Measurements from ENCODE around the gene CCDC178. TPM values are rescaled to one million over a fixed set of nuclear protein-coding genes. Genes with fewer than 3 reads are reported as not detected.
A peak's percentile ranks its signal among the peaks of the same experiment; 100 is the strongest.

CCDC178 gene
- polyA plus RNA-seq, 1 experiment: not detected

DNA sequence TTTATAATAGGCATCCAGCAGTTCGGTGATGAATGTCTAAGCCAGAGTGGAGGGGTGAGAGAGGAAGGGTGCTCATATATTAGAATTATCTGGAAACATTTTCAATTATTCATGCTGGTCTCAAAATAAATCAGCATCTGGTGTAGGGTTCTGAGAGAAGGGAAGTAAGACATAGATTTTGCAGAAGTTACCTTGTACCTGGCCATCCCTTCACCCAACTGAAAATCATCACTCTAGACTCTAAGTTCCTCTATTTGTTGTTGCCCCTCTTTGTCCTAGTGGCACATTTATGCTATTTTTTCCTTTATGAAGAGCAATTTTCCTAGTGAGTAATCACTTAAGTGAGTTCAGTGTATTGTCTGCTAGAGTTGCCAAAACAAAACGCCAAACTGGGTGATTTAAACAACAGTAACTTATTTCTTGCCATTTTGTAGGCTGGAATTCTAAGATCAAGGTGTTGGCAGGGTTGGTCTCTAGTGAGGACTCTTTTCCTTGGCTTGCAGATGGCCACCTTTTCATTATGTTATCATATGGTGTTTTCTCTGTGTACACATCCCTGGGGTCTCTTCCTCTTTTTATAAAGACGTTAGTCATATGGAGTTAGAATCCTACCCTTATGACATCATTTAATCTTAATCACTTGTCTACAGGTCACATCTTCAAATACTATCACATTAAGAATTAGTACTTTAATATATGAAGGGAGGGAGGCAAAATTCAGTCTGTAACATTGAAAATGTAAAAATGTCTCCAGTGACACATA, 537.8 kb downstream of the CCDC178 start:
- no peak for DNase-seq (ENCODE audit: low read depth, low spot score)
- ChIA-PET CTCF (no interaction called here), POLR2A (no interaction called here)
- Histone ChIP-seq H3K9me3 (ENCODE audit: control insufficient read depth, insufficient read depth, low read length) (no peaks in the 10 kb centered on the region), H3K27ac (ENCODE audit: low read depth, low read length) (no peak overlapping the region), H3K27me3 (ENCODE audit: control insufficient read depth, insufficient read depth, low read length) (peaks cover 2% of the 10 kb centered on the region), H3K4me3 (ENCODE audit: low read depth, low read length) (no peak overlapping the region)
- TF ChIP-seq, protein P1, sequence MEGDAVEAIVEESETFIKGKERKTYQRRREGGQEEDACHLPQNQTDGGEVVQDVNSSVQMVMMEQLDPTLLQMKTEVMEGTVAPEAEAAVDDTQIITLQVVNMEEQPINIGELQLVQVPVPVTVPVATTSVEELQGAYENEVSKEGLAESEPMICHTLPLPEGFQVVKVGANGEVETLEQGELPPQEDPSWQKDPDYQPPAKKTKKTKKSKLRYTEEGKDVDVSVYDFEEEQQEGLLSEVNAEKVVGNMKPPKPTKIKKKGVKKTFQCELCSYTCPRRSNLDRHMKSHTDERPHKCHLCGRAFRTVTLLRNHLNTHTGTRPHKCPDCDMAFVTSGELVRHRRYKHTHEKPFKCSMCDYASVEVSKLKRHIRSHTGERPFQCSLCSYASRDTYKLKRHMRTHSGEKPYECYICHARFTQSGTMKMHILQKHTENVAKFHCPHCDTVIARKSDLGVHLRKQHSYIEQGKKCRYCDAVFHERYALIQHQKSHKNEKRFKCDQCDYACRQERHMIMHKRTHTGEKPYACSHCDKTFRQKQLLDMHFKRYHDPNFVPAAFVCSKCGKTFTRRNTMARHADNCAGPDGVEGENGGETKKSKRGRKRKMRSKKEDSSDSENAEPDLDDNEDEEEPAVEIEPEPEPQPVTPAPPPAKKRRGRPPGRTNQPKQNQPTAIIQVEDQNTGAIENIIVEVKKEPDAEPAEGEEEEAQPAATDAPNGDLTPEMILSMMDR (IDR thresholded peaks at IDR 0.05; ENCODE audit: low read depth, low read length): no peak

GRCh38 chr18:32899819-32900218, 540.7 kb downstream of the CCDC178 start:
- ChIA-PET POLR2A (no interaction called here), CTCF (no interaction called here)
- TF ChIP-seq, protein P1 (IDR thresholded peaks at IDR 0.05; ENCODE audit: low read depth, low read length): peak; percentile 30; the same call in 1 of the 2 replicates
- no peak overlapping the region for H3K27ac ChIP-seq (ENCODE audit: low read depth, low read length)
- no peak for DNase-seq (ENCODE audit: low read depth, low spot score)
- H3K27me3 ChIP-seq (ENCODE audit: control insufficient read depth, insufficient read depth, low read length): peaks cover 2% of the 10 kb centered on the region
- H3K4me3 ChIP-seq (ENCODE audit: low read depth, low read length): no peak overlapping the region
- H3K9me3 ChIP-seq (ENCODE audit: control insufficient read depth, insufficient read depth, low read length): no peaks in the 10 kb centered on the region

GRCh38 chr18:32896776-32897547, 543.6 kb downstream of the CCDC178 start:
- Histone ChIP-seq H3K27ac (ENCODE audit: low read depth, low read length) (no peak overlapping the region), H3K9me3 (ENCODE audit: control insufficient read depth, insufficient read depth, low read length) (no peaks in the 10 kb centered on the region), H3K4me3 (ENCODE audit: low read depth, low read length) (no peak overlapping the region), H3K27me3 (ENCODE audit: control insufficient read depth, insufficient read depth, low read length) (no peaks in the 10 kb centered on the region)
- DNase-seq (ENCODE audit: low read depth, low spot score): no peak
- CTCF ChIA-PET: no interaction called here
- TF ChIP-seq, protein P1 (IDR thresholded peaks at IDR 0.05; ENCODE audit: low read depth, low read length): no peak
- POLR2A ChIA-PET: no interaction called here

DNA sequence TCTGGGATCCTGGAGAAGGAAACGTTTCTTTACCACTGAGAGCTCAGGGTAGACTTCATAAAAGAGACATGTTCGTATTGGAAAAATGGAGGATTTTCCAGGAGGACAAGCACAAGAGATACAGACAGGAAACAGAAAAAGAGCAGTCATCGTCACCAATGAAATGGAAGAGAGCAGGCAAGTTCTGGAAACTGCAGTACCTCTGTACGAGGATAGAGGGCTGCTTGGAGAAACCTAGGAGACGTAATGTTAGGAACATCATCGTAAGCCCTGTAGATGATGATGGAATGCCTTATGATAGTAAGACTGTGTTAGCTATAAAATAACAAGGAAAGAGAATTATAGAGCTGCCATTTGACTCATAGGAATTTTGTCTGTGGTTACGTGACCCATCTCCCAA, 546.6 kb downstream of the CCDC178 start:
- TF ChIP-seq, protein P1 (IDR thresholded peaks at IDR 0.05; ENCODE audit: low read depth, low read length): peak; percentile 38; the same call in 1 of the 2 replicates
- no peaks in the 10 kb centered on the region for H3K9me3 ChIP-seq (ENCODE audit: control insufficient read depth, insufficient read depth, low read length)
- ChIA-PET POLR2A (no interaction called here), CTCF (no interaction called here)
- H3K27ac ChIP-seq (ENCODE audit: low read depth, low read length): no peak overlapping the region
- no peak overlapping the region for H3K4me3 ChIP-seq (ENCODE audit: low read depth, low read length)
- H3K27me3 ChIP-seq (ENCODE audit: control insufficient read depth, insufficient read depth, low read length): no peaks in the 10 kb centered on the region
- DNase-seq (ENCODE audit: low read depth, low spot score): no peak

- H3K27ac ChIP-seq (ENCODE audit: low read depth, low read length): no peak overlapping the region
- CTCF ChIA-PET: no interaction called here
- POLR2A ChIA-PET: no interaction called here
- no peak for DNase-seq (ENCODE audit: low read depth, low spot score)
- no peak overlapping the region for H3K4me3 ChIP-seq (ENCODE audit: low read depth, low read length)
- no peaks in the 10 kb centered on the region for H3K9me3 ChIP-seq (ENCODE audit: control insufficient read depth, insufficient read depth, low read length)
- TF ChIP-seq, protein P1 (IDR thresholded peaks at IDR 0.05; ENCODE audit: low read depth, low read length): no peak
- H3K27me3 ChIP-seq (ENCODE audit: control insufficient read depth, insufficient read depth, low read length): no peaks in the 10 kb centered on the region
Measured at GRCh38 chr18:32891797-32892196, 548.7 kb downstream of the CCDC178 start.

All from AG04450 (cell line).